ENCODE results near the gene KCTD15.

KCTD15 gene

DNA sequence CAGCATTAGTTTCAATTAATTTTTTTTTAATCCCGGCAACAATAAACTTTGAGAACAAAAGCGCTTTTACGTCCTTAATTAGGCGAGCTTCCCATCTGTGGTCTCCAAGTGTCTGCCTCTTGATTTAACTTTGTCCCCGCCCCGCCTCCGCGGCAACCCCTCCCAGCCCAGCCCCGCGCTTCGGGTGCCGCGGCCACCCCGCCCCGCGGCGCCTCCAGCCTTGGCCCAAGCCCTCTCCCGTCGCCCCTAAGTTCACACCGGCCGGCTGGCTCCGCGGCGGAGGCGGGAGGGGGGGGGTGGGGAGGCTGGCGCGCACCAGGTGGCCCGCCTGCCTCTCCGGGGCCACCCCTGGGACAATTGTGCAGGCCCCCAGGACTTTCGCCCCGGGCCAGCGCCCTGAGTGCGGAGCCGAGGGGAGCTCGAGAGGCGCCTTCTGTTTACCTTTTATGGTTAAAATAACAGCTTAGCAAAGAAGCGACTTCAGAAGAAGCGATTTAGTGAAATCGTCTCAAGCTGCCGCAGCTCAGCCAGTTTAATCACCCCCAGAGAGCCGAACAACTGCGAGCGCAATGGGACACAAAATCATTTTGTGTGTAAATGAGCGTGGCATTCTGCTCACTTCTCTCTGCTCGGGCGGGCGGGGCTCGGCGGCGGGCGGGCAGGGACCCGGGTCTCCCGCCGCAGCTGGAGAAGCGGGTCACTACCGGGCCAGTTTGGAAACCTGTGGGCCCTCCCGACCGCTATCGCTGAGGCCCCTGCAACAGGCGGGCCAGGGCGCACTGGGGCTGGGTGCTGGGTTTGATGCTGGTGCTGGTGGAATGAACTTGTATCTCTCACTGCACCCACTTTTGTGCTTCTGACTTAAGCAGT, 1.4 kb downstream of the KCTD15 start:
- DNase-seq (ENCODE audit: low read depth in 2 of 2) = peak in 1 of 2 experiments; percentile 37

DNA sequence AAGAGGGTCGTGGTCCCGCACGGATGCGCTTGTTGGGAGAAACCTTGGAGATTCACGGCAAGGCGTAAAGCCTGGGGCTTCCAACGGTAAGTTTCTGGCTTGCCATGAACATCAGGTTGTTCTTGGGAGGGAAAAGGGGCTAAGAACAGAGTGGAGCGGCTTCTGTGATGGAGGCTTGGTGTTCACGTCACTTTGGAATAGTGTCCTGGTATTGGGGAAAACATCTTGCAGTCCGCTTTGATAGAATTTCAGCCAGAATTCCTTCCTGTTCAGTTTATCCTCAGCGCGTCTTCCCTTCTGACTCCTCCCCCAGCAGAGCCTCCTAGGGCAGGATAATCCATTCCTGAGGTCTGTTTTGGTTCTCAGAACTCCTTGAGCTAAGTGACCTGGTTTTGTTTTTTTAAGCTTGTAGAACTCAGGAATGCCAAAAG, 2.0 kb downstream of the KCTD15 start:
- DNase-seq (ENCODE audit: low read depth in 2 of 2) = no peak

DNA sequence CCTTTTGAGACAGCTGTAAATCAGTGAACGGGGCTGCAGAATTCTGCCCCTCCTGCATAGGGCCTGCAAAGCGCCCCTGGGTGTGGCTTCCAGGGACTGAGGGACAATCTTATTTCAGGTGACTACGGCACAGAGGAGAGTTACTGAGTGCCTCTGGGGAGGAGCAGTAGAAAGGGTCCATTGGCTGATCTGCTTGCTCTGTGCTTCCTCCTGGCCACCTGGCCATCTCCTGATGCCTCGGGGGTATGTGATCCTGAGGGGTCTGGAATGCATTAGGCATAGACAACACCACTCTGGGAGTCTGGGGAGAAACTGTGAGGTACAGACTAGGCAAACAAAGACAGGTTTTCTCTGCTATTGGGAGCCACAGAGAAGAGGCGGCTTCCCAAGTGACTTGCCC, 2.8 kb downstream of the KCTD15 start:
- no peak for DNase-seq (ENCODE audit: low read depth in 2 of 2)

DNA sequence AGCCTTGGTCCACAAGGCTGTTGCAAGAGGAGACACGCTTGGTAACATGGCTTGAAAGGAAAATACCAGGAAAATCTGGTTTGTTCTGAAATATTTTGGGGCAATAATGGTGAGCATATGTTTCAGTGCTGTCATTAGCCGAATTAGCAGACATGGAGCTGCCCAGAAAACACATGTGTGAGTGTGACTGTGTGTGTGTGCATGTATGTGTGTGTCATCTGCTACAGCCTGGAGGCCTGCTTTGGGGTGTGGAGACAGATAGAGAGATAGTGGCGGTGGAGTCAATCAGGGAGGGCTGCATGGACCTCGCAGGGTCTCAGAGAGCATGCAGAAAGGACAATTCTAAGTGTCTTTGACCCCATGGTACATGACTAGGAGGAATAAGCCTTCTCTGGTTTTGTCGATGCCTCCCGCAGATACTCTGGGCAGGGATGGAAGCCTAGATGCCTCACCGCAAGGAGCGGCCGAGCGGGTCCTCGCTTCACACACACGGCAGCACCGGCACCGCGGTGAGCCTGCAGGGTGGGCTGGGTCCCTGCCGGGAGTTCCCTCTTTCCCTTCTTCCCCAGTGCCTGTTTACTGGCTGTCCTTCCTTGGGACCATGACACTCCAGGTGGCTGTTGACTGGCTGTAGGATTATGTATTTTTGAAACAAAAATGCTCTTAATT, 3.5 kb downstream of the KCTD15 start:
- DNase-seq (ENCODE audit: low read depth in 2 of 2) = no peak

DNA sequence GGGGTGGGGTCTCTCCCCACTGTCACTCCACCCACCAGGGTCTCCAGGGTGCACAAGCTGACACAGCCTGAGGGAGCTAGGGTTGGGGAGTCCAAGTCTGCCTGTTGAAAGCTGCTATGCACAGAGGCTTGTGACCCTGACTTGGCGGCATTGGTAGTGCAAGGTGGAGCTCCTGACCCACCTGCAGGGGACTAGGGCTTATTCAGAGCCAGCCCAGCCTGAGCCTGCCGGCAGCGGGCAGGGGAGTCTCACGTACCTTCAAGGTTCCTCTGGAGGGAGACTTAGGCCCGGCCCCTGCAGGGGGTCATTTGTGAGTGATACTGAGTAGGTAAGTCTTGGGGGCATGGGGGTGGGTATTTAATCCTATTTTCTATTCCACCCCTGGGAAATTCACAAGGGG, 4.7 kb downstream of the KCTD15 start:
- DNase-seq (ENCODE audit: low read depth in 2 of 2) = no peak

DNA sequence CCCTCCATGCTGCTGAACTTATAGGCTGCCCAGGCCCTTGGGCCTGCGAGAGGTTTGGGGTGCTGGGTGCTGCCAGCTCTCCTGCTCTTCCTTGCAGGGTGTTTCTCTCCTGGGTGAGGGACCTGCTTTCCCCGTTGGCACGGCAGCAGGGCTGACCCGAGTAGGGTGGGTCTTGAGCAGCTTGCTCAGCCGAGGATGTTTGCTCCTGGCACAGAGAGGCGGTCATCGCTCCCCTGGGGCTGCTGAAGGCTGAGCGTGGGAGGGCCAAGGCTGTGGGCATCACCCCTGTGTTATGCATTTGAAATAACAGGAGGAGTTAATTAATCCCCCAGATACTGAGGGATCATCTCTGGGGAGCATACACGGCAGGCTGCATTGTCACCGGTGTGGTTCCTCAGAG, 5.3 kb downstream of the KCTD15 start:
- no peak for DNase-seq (ENCODE audit: low read depth in 2 of 2)

DNA sequence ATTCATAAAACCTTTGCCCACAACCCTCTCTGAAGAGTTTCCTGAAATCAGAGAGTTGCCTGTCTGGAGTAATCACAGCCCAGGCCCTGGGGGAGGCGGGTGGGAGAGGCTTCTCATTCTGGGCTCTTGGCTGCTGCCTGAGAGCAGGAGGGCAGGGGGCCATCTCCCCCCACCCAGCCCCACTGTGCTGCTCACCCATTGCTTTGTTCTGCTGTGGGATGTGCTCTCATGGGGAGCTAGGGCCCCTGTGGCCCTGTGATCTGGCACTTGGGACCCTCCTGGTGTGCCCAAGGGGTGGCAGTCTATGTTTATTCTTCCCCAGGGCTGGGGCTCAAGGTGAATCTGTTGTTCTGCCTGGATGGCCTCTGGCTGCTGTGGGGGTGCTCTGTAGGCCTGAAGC, 6.1 kb downstream of the KCTD15 start:
- no peak for DNase-seq (ENCODE audit: low read depth in 2 of 2)

DNA sequence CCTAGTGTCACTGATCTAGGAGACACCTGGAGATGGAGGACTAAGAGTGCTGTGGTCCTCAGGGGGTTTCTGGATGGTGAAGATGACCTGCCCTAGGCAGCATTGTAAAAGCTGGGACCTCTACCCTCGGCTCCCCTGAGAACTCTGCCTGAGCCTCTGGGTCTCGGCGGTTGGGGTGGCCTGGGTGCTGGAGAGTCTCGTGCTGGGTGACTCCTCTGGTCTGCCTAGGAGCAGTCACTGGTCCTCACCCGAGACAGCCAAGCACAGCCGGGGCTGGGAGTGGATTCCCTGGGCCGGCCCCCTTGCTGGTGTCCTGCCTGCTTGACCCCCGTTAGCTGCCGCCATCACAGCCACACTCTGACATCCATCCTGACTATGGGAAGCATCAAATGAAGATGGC, 6.7 kb downstream of the KCTD15 start:
- DNase-seq (ENCODE audit: low read depth in 2 of 2) = no peak

DNA sequence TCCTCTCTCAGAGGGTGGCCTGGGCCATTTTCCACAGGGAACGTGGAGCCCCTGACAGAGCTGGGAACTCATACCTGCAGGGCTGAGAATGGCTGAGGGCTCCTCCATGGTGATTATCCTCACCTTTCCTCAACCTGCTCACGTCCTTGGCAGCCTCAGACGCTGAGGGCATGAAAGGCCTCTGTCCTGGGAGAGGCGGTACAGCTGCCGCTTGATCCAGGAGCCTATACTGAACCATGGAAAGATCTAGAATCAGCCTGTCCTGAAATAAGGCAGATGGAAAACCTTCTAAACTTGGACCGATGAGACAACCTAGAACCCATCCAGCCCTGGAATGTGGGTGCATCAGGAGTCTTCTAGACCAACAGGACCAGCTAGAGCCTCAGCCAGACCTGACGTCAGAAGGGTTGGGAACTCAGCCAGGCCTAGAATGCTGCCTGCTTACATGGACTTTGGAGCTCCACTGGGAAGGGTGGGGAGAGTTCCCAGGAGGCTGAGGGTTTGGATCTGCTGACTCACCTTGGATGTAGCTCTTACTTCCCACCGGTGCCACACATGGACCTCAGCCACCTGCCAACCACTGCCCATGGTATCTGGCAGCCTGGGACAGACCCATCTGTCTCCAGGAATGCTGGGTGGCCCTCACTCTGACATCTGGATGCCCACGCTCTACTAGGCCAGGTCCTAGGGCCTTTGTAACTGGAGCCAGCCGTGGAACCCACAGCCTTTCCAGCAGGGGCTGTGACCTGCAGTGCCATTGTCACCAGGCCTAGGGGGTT, 7.5 kb downstream of the KCTD15 start:
- no peak for DNase-seq (ENCODE audit: low read depth in 2 of 2)

DNA sequence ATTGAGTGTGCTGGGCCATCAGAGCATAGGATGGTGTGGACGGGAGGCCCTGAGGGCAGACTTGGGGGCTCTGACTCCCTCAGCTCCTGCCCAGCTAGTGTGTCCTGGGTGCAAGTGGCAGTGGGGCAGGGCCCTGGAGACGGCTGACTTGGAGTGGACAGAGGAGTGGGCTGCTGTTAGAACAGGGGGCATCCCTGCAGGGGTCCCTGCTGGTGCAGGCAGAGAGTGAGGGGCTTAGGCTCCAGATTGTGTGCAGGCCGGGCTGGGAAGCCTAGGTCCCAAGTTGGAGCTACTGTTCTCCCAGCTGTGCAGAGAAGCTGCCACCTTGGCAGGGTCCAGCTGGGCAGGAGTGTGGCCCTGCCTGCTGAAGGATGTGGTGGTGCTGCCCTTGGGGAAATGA, 8.6 kb downstream of the KCTD15 start:
- no peak for DNase-seq (ENCODE audit: low read depth in 2 of 2)

DNA sequence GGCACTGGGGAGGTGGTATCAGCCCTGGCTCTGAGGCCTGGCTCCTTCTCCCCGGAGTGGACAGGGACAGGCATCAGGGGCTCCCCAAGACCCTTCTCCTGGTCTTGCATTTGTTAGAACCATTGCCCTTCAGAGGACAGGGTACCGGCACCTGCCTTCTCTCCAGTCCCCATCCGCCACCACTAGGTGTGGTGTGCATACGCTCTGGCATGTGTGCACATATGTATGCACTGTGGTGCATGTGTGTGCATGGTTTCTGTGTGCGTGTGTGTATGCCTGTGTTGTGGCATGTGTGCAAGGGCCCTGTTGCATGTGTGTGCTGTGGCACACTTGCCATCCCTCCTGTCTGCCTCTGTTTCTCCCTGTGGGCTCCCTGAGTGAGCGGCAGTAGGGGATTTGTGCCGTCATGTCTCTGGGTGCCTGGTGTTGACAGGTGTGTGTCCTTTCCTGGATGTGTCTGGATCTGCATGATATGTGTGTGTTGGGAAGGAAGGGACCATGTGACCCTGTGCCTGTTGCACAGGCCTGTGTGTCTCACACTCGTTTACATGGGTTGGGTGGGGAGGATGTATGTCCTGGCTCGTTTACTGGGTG, 9.3 kb downstream of the KCTD15 start:
- no peak for DNase-seq (ENCODE audit: low read depth in 2 of 2)

DNA sequence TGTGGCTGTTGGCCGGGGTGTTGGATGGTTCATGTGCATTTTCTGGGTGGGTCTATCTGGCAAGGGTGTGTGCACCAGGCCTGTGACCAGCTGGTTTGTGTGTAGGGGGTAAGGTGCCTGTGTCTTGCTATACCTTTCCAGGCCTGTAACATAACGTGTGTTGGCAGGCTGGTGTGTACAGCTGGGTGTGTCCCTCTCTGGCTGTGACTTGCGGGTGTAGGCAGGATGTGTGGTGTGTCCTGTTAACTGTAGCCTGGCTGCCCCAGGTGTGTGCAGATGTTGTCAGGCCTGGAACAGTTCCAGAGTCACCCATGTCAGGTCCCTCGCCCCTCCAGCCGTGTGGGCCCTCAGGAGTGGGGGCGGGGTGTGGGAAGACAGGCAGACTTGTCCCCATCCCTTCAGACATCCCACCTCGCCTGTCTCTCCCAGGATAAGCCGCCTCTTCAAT, 9.8 kb downstream of the KCTD15 start:
- no peak for DNase-seq (ENCODE audit: low read depth in 2 of 2)

DNA sequence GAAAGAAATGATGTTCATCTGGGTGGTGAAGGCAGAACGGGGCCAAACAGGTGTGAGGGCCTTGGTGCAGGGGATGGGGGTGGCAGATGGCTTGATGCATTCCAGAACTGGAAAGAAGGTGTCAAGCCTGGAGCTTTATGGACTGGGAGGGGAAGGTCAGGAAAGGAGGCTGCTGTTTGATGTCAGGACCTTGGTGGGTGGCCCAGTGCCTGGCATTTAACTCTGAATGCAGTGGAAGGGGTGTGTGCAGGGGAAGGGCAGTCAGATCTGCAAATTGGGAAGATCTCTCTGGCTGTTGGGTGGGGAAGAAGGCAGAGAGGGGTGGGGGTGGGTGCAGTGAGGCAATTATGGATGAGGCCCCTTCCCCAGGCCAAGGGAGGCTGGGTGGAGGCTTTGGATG, 11.7 kb downstream of the KCTD15 start:
- no peak for DNase-seq (ENCODE audit: low read depth in 2 of 2)

DNA sequence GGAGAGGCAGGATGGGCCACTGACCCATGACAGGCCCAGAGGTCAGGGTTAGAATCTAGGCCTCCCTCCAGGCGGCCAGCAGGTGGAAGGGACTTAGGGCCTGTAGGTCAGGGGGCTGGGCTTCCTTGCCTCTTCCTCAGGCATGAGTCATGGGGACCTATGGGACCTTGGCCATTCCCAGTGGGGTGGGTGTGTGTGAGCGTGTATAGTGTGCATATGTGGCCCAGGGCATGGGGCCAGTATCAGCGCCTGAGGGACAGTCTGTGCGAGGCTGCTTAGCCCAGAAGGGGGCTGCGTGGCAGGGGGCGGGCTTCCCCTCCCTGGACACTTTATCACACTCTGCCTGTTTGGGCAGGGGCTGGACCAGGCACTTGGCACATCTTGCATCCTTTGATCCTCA, 13.3 kb downstream of the KCTD15 start:
- no peak for DNase-seq (ENCODE audit: low read depth in 2 of 2)

DNA sequence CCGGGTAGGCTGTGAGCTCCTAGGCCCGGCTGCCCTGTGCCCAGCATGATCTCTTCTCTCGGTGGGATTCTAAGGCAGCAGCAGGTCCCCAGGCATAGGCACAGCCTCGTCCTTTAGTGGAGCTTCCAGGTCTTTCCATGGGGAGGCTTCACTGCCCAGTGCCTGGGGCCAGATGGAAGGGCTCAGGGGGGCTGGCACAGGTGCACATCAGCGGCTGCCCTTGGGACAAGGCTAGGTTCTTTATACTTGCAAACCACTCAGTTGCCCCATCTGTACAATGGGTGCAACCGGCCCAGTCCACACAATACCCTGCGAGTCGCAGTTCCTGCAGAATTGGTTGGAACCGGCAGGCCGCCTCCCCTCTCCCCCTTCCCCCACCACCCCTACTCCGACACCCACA, 14.2 kb downstream of the KCTD15 start:
- DNase-seq (ENCODE audit: low read depth in 2 of 2) = no peak

DNA sequence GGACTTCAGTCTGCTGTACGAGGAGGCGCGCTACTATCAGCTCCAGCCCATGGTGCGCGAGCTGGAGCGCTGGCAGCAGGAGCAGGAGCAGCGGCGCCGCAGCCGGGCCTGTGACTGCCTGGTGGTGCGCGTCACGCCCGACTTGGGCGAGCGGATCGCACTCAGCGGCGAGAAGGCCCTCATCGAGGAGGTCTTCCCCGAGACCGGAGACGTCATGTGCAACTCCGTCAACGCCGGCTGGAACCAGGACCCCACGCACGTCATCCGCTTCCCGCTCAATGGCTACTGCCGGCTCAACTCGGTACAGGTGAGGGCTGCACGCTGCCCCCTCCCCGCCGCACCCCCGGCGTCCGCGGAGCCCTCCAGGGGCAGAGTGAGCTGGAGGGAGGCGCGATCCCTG, 14.6 kb downstream of the KCTD15 start:
- DNase-seq (ENCODE audit: low read depth in 2 of 2) = no peak

DNA sequence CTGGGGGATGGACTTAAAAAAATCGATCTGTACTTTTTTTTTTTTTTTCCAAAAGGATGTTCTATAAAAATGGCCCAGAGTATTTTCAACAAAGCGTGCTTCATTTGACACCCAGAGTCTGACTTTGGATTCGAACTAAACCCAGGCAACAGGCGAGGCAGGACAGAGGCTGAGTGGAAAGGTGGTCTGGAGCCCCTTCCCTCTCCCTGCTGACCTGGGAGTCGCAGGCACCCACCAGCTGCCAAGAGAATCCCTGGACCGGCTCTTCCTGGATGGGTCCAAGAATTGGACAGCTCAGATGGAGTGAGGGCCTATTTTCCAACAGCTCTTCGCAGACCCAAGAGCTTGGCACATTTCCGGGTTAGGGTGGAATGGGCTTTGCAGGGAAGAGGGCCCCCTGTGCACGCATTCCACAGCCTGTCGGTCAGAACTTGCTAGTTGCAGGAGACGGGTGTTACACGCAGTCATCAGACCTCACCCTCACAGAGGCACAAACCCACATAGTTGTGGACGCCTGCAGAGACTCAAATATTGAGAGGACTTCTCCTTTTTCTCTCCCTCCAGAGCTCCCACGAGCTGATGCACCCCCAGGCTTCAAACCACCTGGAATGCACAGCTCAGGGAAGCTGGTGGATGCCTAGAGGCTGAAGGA, 15.2 kb downstream of the KCTD15 start:
- DNase-seq (ENCODE audit: low read depth in 2 of 2) = no peak

DNA sequence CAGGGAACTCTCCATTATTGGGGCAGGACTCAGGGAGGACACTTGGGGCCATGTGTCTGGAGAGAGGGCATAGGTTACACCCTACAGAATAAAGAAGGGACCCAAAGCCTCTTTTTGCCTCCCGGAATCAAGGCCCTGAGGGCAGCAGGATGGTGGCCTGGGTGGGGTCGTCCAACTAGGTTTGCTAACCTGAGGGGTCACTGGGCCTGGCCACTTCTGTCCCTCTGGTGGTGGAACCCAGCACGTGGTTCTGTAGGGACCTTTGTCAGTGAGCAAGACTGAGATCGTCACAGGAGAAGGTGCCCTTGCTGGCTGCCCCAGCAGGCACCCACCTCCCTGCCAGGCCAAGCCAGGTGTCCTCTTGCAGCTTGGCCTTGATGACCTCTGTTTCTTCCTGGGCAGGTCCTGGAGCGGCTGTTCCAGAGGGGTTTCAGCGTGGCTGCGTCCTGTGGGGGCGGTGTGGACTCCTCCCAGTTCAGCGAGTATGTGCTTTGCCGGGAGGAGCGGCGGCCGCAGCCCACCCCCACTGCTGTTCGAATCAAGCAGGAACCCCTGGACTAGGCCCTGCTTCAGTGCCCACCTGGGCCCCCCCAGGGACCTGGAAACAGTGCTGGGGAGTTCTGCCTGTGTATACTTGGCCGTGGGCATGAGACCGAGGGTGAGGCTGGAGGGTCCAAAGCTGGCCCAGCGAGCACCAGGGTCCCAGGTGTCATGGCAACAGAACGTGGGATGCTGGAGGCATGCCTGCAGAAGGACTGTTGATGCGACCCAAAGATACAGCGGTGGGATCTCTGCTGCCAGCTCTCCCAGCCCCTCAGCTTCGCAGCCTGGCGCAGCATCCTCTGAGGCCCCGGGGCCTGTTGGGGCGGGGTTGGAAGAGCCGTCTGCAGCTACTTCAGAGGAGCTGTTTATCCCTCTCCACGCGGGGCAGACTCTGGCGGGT, 16.0 kb downstream of the KCTD15 start:
- no peak for DNase-seq (ENCODE audit: low read depth in 2 of 2)

DNA sequence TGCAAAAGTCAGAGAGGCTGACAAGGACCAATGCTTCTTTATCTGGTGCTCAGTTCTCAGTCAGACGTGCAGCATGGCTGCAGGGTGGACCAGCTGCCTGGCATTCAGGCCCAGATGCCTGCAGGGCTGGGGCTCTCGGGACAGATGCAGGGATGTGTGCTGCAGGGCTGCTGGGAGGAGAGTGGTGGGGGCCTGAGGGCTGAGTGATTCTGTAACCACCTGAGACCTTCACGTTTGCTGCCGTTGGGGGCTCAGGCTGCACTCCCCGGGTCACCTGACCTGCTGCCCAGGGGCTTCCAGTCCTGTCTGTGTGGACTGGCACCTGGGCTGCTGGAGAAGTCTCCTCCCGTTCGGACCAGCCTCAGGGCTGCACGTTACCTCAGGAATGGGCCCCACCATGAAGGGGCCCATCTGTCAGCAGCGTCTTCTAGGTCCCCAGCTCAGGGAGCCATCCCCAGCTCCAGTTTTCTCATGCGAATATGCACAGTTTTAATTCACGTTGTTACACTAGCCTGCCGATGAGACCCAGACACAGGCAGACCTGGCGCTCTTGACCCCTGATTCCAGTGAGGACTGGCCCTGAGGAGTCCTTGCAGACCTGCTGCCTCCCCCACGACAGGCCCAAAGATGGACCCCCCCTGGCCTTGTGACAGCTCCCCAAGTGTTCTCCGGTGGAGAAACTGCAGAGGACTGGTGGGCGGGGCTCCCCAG, 16.9 kb downstream of the KCTD15 start:
- no peak for DNase-seq (ENCODE audit: low read depth in 2 of 2)

All from stimulated activated CD4-positive, alpha-beta T cell treated with anti-CD3 and anti-CD28 coated beads, Interleukin-12 subunit alpha, Interleukin-12 subunit beta, amount 100 ng/mL, for 24 hours (primary cell).